Esophagus muscularis mucosa (tissue), 4 donors: ENCODE results near the gene ACAD11.

ENCODE experiments used
- CTCF ChIP-seq, 3 experiments: fragments of 200-600 bp in 2 of 3; fragments of 450-650 bp in 1 of 3; sonication (generic) in 2 of 3; IDR thresholded peaks; one replicate each; pipeline ENCODE4 v1.5.1; 2017 to 2019; ENCODE audit warnings: antibody characterized with exemption in 3 of 3, mild to moderate bottlenecking in 2 of 3, moderate library complexity in 1 of 3
- EP300 ChIP-seq: sonication (generic); formaldehyde crosslinking; IDR thresholded peaks from one replicate; pipeline ENCODE4 v1.6.1; 2017; ENCODE audit warnings: antibody characterized with exemption
- POLR2A ChIP-seq: fragments of 450-650 bp; IDR thresholded peaks from one replicate; pipeline ENCODE4 v1.6.1; 2017; ENCODE audit warnings: antibody characterized with exemption, moderate library complexity, mild to moderate bottlenecking, low read depth

GRCh38 chr3:132690040-132690439 is 30.4 kb upstream of the ACAD11 start:
- TF ChIP-seq CTCF (IDR thresholded peaks at IDR 0.05) (no peak), EP300 (no peak), POLR2A (no peak)
